Retinal pigment epithelial cell (primary cell): ENCODE data around the gene BAZ2B.

Experiments used
- DNase-seq: peaks from one replicate; pipeline ENCODE4 v3.0.0-alpha.2; 2010; ENCODE audit warnings: low read depth
- H3K4me3 ChIP-seq: 2 replicates; pipeline ENCODE4 v1.5.1; 2011; ENCODE audit warnings: mild to moderate bottlenecking, low read length, control low read depth, moderate library complexity
- CTCF ChIP-seq: conservative IDR thresholded peaks from 2 replicates; pipeline ENCODE4 v1.5.1; 2011; ENCODE audit warnings: low read depth, low read length, control low read depth, inconsistent platforms

BAZ2B gene

GRCh38 chr2:159647667-159648066 lies 31.3 kb upstream of the BAZ2B start:
- no peak overlapping the region for H3K4me3 ChIP-seq
- TF ChIP-seq CTCF, result no peak
- no peak for DNase-seq

GRCh38 chr2:159640176-159640575 lies 23.8 kb upstream of the BAZ2B start:
- H3K4me3 ChIP-seq, result no peak overlapping the region
- DNase-seq, result no peak
- no peak for TF ChIP-seq CTCF

- no peak for DNase-seq
These were observed 23.4 kb upstream of the BAZ2B start for GRCh38 chr2:159639712-159640111.

GRCh38 chr2:159639071-159639470 lies 22.7 kb upstream of the BAZ2B start:
- no peak for DNase-seq
- no peak overlapping the region for H3K4me3 ChIP-seq
- no peak for TF ChIP-seq CTCF

More at GRCh38 chr2:159639712-159640111, 23.4 kb upstream of the BAZ2B start:
- H3K4me3 ChIP-seq, result no peak overlapping the region
- TF ChIP-seq CTCF, result no peak

GRCh38 chr2:159637988-159638501 lies 21.7 kb upstream of the BAZ2B start:
- no peak overlapping the region for H3K4me3 ChIP-seq
- DNase-seq, result peak; percentile 31
- no peak for TF ChIP-seq CTCF

- TF ChIP-seq CTCF, result no peak
- no peak for DNase-seq
- no peak overlapping the region for H3K4me3 ChIP-seq
These were observed 20.9 kb upstream of the BAZ2B start for GRCh38 chr2:159637240-159637639.

GRCh38 chr2:159635006-159635789 lies 18.9 kb upstream of the BAZ2B start:
- no peak overlapping the region for H3K4me3 ChIP-seq
- no peak for DNase-seq
- no peak for TF ChIP-seq CTCF
